GM12878 (cell line): ENCODE measurements around the gene ID4. TPM values are rescaled to one million over a fixed set of nuclear protein-coding genes. Genes with fewer than 3 reads are reported as not detected.

Source experiments
- ATF3 ChIP-seq: IDR thresholded peaks from 2 replicates; pipeline ENCODE4 v1.6.1; 2011; ENCODE audit warnings: low read depth, mild to moderate bottlenecking, low read length, moderate library complexity, borderline replicate concordance; ENCODE audit errors: extremely low read depth
- NKRF ChIP-seq: fragments of 450-650 bp; conservative IDR thresholded peaks from 2 replicates; pipeline ENCODE4 v1.6.1; 2017; ENCODE audit warnings: mild to moderate bottlenecking, moderate library complexity
- RAD51 ChIP-seq: fragments of 450-650 bp; IDR thresholded peaks from 2 replicates; pipeline ENCODE4 v1.6.1; 2016; ENCODE audit warnings: moderate library complexity, mild to moderate bottlenecking, inconsistent platforms
- YBX1 ChIP-seq: fragments of 450-650 bp; IDR thresholded peaks from 2 replicates; pipeline ENCODE4 v1.6.1; 2016; ENCODE audit warnings: antibody characterized with exemption
- ZNF592 ChIP-seq: fragments of 450-650 bp; IDR thresholded peaks from 2 replicates; pipeline ENCODE4 v1.6.1; 2017; ENCODE audit warnings: mild to moderate bottlenecking, moderate library complexity
- polyA plus RNA-seq, 11 experiments: library from polyadenylated mRNA; depleted of rRNA in 4 of 11; unstranded in 6 of 11; stranded (reverse) in 5 of 11; fragments of >200 nt; fragmentation: Nextera tagmentation in 4 of 11; fragmentation: Illumina TruSeq in 1 of 11; extraction: Ambion mirVana in 4 of 11; extraction: Trizol in 1 of 11; gene quantifications; 1 replicate in 1 of 11; 2 replicates in 10 of 11; pipeline versions ENCODE4 v1.2.1 to v1.2.3, GENCODE V29; 2011 to 2016; ENCODE audit warnings: inconsistent platforms in 2 of 11, missing spikeins in 2 of 11, low read depth in 1 of 11
- total RNA-seq, 4 experiments: library from RNA; depleted of rRNA in 3 of 4; stranded (reverse); fragments of >200 nt in 3 of 4; fragmentation: Illumina TruSeq in 1 of 4; extraction: Trizol in 1 of 4; gene quantifications; 2 replicates each; pipeline versions ENCODE4 v1.2.1 to v1.2.3, GENCODE V29; 2013 to 2021

Gene ID4
- total and polyA plus RNA-seq, 10 of the 15 experiments (the other 5 are each of a cell fraction or from before 2014, with no cell fraction given), result 0.09 TPM; not detected in 9

GRCh38 chr6:19842030-19842615 is 5.0 kb downstream of the ID4 start (continued):
- TF ChIP-seq ZNF592, result no peak
- TF ChIP-seq ATF3, result no peak
- TF ChIP-seq RAD51, result no peak
- no peak for TF ChIP-seq YBX1
- TF ChIP-seq NKRF, result no peak
- TF ChIP-seq, all 136 proteins: peak for 0
